Body of pancreas (tissue), 4 donors: ENCODE results near the gene MAL. TPM values are rescaled to one million over a fixed set of nuclear protein-coding genes. Genes with fewer than 3 reads are reported as not detected.

Experiments used
- ATAC-seq: fragments of 150-250 bp; one replicate; pipeline ENCODE4 v1.9.1; 2016
- DNase-seq, 4 donors: peaks; one replicate each; pipeline ENCODE4 v3.0.0-alpha.2; 2019
- H3K27ac ChIP-seq, 4 donors: fragments of 200-600 bp; sonication (generic); 1 replicate in 3 of 4; 2 replicates in 1 of 4; pipeline versions ENCODE4 v1.5.1 to v1.6.1; 2016 to 2019; ENCODE audit warnings: mild to moderate bottlenecking in 1 of 4, mixed read lengths in 1 of 4, moderate library complexity in 1 of 4
- H3K27me3 ChIP-seq, 2 donors: fragments of 200-600 bp; sonication (generic); one replicate each; pipeline ENCODE4 v1.6.0; 2016; ENCODE audit warnings: mild to moderate bottlenecking in 1 of 2
- H3K36me3 ChIP-seq, 2 donors: fragments of 200-600 bp; sonication (generic); replicated peaks in 1 of 2; 2 replicates each; pipeline ENCODE4 v1.5.1; 2016; ENCODE audit warnings: low read depth in 2 of 2; ENCODE audit not compliant: insufficient read depth in 1 of 2
- H3K4me1 ChIP-seq: fragments of 200-600 bp; sonication (generic); one replicate; pipeline ENCODE4 v1.6.0; 2016
- H3K4me3 ChIP-seq, 2 donors: fragments of 200-600 bp; sonication (generic); 1 replicate in 1 of 2; 2 replicates in 1 of 2; pipeline ENCODE4 v1.5.1; 2016 to 2019
- H3K9me3 ChIP-seq, 3 donors: fragments of 200-600 bp; sonication (generic); 1 replicate in 2 of 3; 2 replicates in 1 of 3; pipeline ENCODE4 v1.5.1; 2016
- POLR2A ChIP-seq, 3 donors: fragments of 450-650 bp; IDR thresholded peaks; one replicate each; pipeline ENCODE4 v1.6.1; 2016; ENCODE audit warnings: antibody characterized with exemption in 3 of 3, mild to moderate bottlenecking in 2 of 3
- WGBS, 2 donors: methylation state at CpG; one replicate each; pipeline ENCODE4 v1.1.5; 2017; 5-methylcytosine and 5-hydroxymethylcytosine counted together
- intact Hi-C: fragments of 100-400 bp; cut with DNase I; formaldehyde crosslinking; loops from one replicate; pipeline ENCODE4 v1.15.1; 2023
- total RNA-seq, 2 donors: library from RNA; depleted of rRNA; stranded (reverse); fragments of >200 nt; gene quantifications; one replicate each; pipeline ENCODE4 v1.1.0, GENCODE V29; 2016
- TF ChIP-seq, protein P1 (sequence below), 7 experiments: fragments of 450-650 bp in 4 of 7; fragments of 200-600 bp in 3 of 7; sonication (generic) in 3 of 7; IDR thresholded peaks; one replicate each; pipeline ENCODE4 v1.5.1; 2016 to 2019; ENCODE audit warnings: antibody characterized with exemption in 7 of 7

Gene MAL
- total RNA-seq, 2 donors from 2014 or later, result not detected

DNA sequence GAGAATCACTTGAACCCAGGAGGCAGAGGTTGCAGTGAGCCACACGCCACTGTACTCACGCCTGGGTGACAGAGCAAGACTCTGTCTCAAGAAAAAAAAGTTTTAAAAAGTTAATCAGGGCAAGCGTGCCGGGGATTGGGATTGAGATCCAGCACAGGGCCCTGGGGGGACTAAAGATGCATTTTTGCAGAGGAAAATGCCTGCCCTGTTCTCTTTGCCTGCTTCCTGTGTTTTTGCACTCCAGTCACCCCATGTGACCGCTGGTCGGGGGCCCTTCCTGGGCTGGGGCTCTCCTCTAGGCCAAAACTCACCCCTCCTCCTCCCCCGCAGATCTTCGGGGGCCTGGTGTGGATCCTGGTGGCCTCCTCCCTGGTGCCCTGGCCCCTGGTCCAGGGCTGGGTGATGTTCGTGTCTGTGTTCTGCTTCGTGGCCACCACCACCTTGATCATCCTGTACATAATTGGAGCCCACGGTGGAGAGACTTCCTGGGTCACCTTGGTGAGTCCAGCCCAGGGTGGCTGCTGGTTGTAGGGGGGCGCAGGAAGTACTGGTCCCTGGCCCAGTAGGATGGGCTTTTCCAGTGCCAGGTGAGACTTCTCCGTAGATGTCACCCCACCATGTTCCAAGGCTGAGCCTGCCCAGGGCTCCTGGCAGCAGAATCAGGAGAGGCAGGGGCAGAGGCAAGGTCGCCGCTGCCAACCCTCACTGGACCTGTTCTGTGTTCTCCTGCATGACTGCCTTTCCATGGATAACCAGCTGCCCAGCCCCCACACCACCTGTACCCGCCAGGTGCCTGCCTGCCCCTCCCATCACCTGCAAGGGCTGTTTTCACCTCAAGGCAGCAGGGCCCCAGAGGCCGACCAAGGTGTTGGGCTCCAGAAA is 22.4 kb downstream of the MAL start:
- TF ChIP-seq, protein P1, sequence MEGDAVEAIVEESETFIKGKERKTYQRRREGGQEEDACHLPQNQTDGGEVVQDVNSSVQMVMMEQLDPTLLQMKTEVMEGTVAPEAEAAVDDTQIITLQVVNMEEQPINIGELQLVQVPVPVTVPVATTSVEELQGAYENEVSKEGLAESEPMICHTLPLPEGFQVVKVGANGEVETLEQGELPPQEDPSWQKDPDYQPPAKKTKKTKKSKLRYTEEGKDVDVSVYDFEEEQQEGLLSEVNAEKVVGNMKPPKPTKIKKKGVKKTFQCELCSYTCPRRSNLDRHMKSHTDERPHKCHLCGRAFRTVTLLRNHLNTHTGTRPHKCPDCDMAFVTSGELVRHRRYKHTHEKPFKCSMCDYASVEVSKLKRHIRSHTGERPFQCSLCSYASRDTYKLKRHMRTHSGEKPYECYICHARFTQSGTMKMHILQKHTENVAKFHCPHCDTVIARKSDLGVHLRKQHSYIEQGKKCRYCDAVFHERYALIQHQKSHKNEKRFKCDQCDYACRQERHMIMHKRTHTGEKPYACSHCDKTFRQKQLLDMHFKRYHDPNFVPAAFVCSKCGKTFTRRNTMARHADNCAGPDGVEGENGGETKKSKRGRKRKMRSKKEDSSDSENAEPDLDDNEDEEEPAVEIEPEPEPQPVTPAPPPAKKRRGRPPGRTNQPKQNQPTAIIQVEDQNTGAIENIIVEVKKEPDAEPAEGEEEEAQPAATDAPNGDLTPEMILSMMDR (IDR thresholded peaks at IDR 0.05), result no peak
- TF ChIP-seq POLR2A (IDR thresholded peaks at IDR 0.05), result no peak
- H3K27ac ChIP-seq, result no peak overlapping the region
- peaks cover 9% of the 10 kb centered on the region for H3K4me1 ChIP-seq
- H3K27me3 ChIP-seq, result no peaks in the 10 kb centered on the region
- H3K9me3 ChIP-seq, result no peaks in the 10 kb centered on the region
- ATAC-seq (no peak), DNase-seq (no peak)
- WGBS, 2 donors, result 75 to 76% methylated on average over 13 to 17 of the region's 17 CpGs
- intact Hi-C loops, result no loop called here
- H3K4me3 ChIP-seq, result no peak overlapping the region
- H3K36me3 ChIP-seq, result no peaks in the 10 kb centered on the region

DNA sequence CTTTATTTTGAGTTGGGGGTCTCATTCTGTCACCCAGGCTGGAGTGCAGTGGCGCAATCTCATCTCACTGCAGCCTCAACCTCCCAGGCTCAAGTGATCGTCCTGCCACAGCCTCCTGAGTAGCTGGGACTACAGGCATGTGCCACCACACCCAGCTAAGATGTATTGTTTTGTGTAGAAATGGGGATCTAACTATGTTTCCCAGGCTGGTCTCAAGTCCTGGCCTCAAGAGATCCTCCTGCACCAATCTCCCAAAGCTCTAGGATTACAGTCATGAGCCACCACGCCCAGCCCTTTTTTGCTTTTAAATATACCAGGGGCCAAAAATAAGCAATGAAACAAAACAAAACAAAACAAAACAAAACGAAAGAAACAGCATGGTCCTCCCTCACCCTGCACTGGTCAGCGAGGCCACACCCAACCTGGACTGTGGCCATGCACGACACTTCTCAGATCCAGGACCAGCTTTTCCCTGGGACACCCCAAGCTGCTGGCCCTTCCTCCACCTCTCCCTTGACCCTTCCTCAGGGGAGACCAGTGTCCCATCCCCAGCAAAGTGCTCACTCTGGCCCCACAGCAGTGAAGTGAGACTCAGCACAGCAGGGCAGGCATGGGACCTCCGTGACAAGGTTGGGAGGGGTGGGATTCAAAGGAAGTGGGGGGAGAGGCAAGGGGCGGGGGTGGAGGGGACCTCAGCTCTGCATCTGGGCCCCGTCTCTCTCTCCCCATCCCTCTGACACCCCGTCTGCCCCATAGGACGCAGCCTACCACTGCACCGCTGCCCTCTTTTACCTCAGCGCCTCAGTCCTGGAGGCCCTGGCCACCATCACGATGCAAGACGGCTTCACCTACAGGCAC is 23.5 kb downstream of the MAL start:
- no peak overlapping the region for H3K27ac ChIP-seq
- WGBS, 2 donors, result 58 to 72% methylated on average over 14 to 15 of the region's 15 CpGs
- no peak overlapping the region for H3K4me3 ChIP-seq
- intact Hi-C loops, result no loop called here
- no peaks in the 10 kb centered on the region for H3K36me3 ChIP-seq
- ATAC-seq (no peak), DNase-seq (no peak)
- no peak for TF ChIP-seq POLR2A (IDR thresholded peaks at IDR 0.05)
- TF ChIP-seq, protein P1 (IDR thresholded peaks at IDR 0.05), result no peak
- H3K9me3 ChIP-seq, result no peaks in the 10 kb centered on the region
- H3K4me1 ChIP-seq, result no peaks in the 10 kb centered on the region
- H3K27me3 ChIP-seq, result no peaks in the 10 kb centered on the region

DNA sequence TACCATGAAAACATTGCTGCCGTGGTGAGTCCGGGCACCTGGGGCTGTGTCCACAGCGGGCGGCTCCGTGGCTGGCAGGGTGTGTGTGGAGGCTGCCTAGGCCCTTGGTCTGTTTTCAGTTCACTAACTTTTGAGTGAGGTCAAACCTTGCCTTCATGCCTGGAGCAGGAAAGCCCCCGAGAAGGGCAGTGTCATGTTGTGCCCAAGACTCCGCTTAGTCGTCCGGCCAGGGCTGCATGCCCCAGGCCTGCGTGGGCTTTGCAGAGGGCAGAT is 24.1 kb downstream of the MAL start:
- DNase-seq (no peak), ATAC-seq (no peak)
- no peaks in the 10 kb centered on the region for H3K4me1 ChIP-seq
- H3K9me3 ChIP-seq, result no peaks in the 10 kb centered on the region
- H3K36me3 ChIP-seq, result no peaks in the 10 kb centered on the region
- WGBS, 2 donors, result 78% methylated on average over 10 of the region's 10 CpGs; no CpG with 5 or more reads in 1 of the 2 donors
- no peak overlapping the region for H3K27ac ChIP-seq
- H3K4me3 ChIP-seq, result no peak overlapping the region
- intact Hi-C loops, result no loop called here
- no peaks in the 10 kb centered on the region for H3K27me3 ChIP-seq
- TF ChIP-seq, protein P1 (IDR thresholded peaks at IDR 0.05), result no peak
- TF ChIP-seq POLR2A (IDR thresholded peaks at IDR 0.05), result no peak

DNA sequence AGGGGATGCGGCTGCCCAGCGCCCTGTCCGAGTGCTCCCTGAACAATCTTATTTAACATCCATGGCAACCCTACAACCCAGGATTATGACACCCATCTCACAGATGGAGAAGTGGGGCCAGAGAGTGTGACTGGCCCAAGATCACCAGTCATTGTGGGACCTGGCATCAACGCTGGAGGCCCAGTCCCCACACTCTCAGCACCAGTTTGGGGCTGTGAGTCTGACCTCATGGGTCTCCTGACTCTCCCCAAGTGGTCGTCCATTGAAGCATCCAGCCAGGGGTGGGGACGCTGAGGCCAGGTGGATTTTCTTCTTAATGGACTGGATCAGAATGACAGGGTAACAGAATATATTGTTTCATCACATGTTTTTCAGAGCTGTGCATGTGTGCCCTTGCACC is 24.5 kb downstream of the MAL start:
- no peaks in the 10 kb centered on the region for H3K4me1 ChIP-seq
- DNase-seq (no peak), ATAC-seq (no peak)
- H3K4me3 ChIP-seq, result no peak overlapping the region
- no peak overlapping the region for H3K27ac ChIP-seq
- no peaks in the 10 kb centered on the region for H3K36me3 ChIP-seq
- 54 to 79% methylated on average over 3 to 6 of the region's 6 CpGs for WGBS, 2 donors
- intact Hi-C loops, result no loop called here
- TF ChIP-seq, protein P1 (IDR thresholded peaks at IDR 0.05), result no peak
- no peak for TF ChIP-seq POLR2A (IDR thresholded peaks at IDR 0.05)
- no peaks in the 10 kb centered on the region for H3K9me3 ChIP-seq
- H3K27me3 ChIP-seq, result no peaks in the 10 kb centered on the region
